HEK293T (cell line): Measurements from ENCODE around the gene SPINK2.

ENCODE experiments used
- BHLHE40 ChIP-seq: fragments of 450-650 bp; IDR thresholded peaks from 2 replicates; pipeline ENCODE4 v1.6.1; 2016; ENCODE audit warnings: mild to moderate bottlenecking, moderate library complexity, borderline replicate concordance
- ELF4 ChIP-seq: fragments of 450-650 bp; IDR thresholded peaks from 2 replicates; pipeline ENCODE4 v1.6.1; 2017; ENCODE audit warnings: antibody characterized with exemption
- FOXA1 ChIP-seq: fragments of 450-650 bp; IDR thresholded peaks from 2 replicates; pipeline ENCODE4 v1.6.1; 2016; ENCODE audit warnings: mild to moderate bottlenecking
- FOXK2 ChIP-seq: fragments of 450-650 bp; IDR thresholded peaks from 2 replicates; pipeline ENCODE4 v1.6.1; 2016; ENCODE audit warnings: mild to moderate bottlenecking
- FOXM1 ChIP-seq: fragments of 450-650 bp; IDR thresholded peaks from 2 replicates; pipeline ENCODE4 v1.6.1; 2017; ENCODE audit warnings: mild to moderate bottlenecking, borderline replicate concordance
- L3MBTL2 ChIP-seq: fragments of 450-650 bp; conservative IDR thresholded peaks from 2 replicates; pipeline ENCODE4 v1.6.1; 2016; ENCODE audit warnings: mild to moderate bottlenecking
- NFRKB ChIP-seq: fragments of 450-650 bp; IDR thresholded peaks from 2 replicates; pipeline ENCODE4 v1.6.1; 2016; ENCODE audit warnings: mild to moderate bottlenecking, moderate library complexity

DNA sequence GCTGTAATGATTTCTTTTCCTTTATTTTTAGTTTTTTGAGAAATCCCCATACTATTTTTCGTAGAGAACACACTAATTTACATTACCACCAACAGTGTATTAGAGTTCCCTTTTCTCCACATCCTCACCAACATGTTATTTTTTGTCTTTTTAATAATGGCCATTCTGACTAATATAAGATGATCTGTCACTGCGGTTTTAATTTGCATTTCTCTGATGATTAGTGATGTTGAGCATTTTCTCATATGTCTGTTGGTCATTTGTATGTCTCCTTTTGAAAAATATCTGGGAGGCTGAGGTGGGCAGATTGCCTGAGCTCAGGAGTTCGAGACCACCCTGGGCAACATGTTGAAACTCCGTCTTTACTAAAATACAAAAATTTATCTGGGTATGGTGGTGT is 30.2 kb downstream of the SPINK2 start:
- no peak for TF ChIP-seq BHLHE40
- TF ChIP-seq L3MBTL2 = no peak
- no peak for TF ChIP-seq ELF4
- TF ChIP-seq FOXA1 = no peak
- TF ChIP-seq FOXK2 = no peak
- TF ChIP-seq FOXM1 = no peak
- no peak for TF ChIP-seq NFRKB
